HepG2 (cell line): ENCODE measurements around the gene DNAH8. TPM values are rescaled to one million over a fixed set of nuclear protein-coding genes. Genes with fewer than 3 reads are reported as not detected.

Experiments
- BCL6 ChIP-seq: IDR thresholded peaks from 2 replicates; pipeline ENCODE4 v1.6.1; 2016; ENCODE audit warnings: missing genetic modification reagents, missing compliant biosample characterization
- ELF3 ChIP-seq: IDR thresholded peaks from 2 replicates; pipeline ENCODE4 v1.6.1; 2016; ENCODE audit warnings: missing genetic modification reagents, missing compliant biosample characterization
- ETV5 ChIP-seq: IDR thresholded peaks from 2 replicates; pipeline ENCODE4 v1.6.1; 2018; ENCODE audit warnings: missing biosample characterization, missing genetic modification reagents, inconsistent platforms, borderline replicate concordance
- KDM5A ChIP-seq: fragments of 200-600 bp; sonication (generic); IDR thresholded peaks from 2 replicates; pipeline ENCODE4 v1.7.0; 2018; ENCODE audit warnings: antibody characterized with exemption, mild to moderate bottlenecking, low read length, borderline replicate concordance
- KLF11 ChIP-seq: IDR thresholded peaks from 2 replicates; pipeline ENCODE4 v1.6.1; 2016; ENCODE audit warnings: missing compliant biosample characterization
- PHB2 ChIP-seq: fragments of 450-650 bp; IDR thresholded peaks from 2 replicates; pipeline ENCODE4 v1.6.1; 2018; ENCODE audit not compliant: partially characterized antibody
- ZNF296 ChIP-seq: sonication (generic); formaldehyde crosslinking; conservative IDR thresholded peaks from 2 replicates; pipeline ENCODE4 v1.5.0; 2020; ENCODE audit warnings: mild to moderate bottlenecking, missing genetic modification reagents
- ZNF558 ChIP-seq: sonication (generic); formaldehyde crosslinking; IDR thresholded peaks from 2 replicates; pipeline ENCODE4 v1.9.0; 2022; ENCODE audit warnings: mild to moderate bottlenecking, missing genetic modification reagents, borderline replicate concordance
- ZNF724P ChIP-seq: sonication (generic); formaldehyde crosslinking; IDR thresholded peaks from 2 replicates; pipeline ENCODE4 v1.8.0; 2022; ENCODE audit warnings: missing genetic modification reagents, borderline replicate concordance
- polyA plus RNA-seq, 8 experiments: library from polyadenylated mRNA; depleted of rRNA in 3 of 8; stranded (reverse) in 7 of 8; unstranded in 1 of 8; fragments of >200 nt; fragmentation: Illumina TruSeq in 4 of 8; extraction: Trizol in 4 of 8; gene quantifications; 2 replicates each; pipeline versions ENCODE4 v1.2.1 to v1.2.3, GENCODE V29; 2011 to 2016; ENCODE audit warnings: low read depth in 4 of 8, missing spikeins in 1 of 8, mixed read lengths in 1 of 8; ENCODE audit not compliant: insufficient read depth in 1 of 8
- total RNA-seq, 5 experiments: library from RNA; depleted of rRNA; stranded (reverse); fragments of >200 nt; fragmentation: Illumina TruSeq; extraction: Trizol; gene quantifications; 2 replicates each; pipeline ENCODE4 v1.2.3, GENCODE V29; 2016; ENCODE audit warnings: low read depth in 1 of 5
- TF ChIP-seq, protein P1 (sequence below): sonication (generic); formaldehyde crosslinking; IDR thresholded peaks from 2 replicates; pipeline ENCODE4 v1.5.0; 2020; ENCODE audit warnings: missing genetic modification reagents, mild to moderate bottlenecking, borderline replicate concordance
- TF ChIP-seq, protein P2 (sequence below): IDR thresholded peaks from 2 replicates; pipeline ENCODE4 v1.6.1; 2016; ENCODE audit warnings: mild to moderate bottlenecking
- TF ChIP-seq, protein P3 (sequence below): sonication (generic); formaldehyde crosslinking; IDR thresholded peaks from 2 replicates; pipeline ENCODE4 v1.4.0; 2020; ENCODE audit warnings: mild to moderate bottlenecking, low read depth, missing genetic modification reagents
- TF ChIP-seq, protein P4 (sequence below): sonication (generic); formaldehyde crosslinking; IDR thresholded peaks from 2 replicates; pipeline ENCODE4 v1.8.0; 2022; ENCODE audit warnings: missing genetic modification reagents, mild to moderate bottlenecking, moderate library complexity, borderline replicate concordance
- TF ChIP-seq, protein P5 (sequence below): sonication (generic); formaldehyde crosslinking; IDR thresholded peaks from 2 replicates; pipeline ENCODE4 v1.8.1; 2022; ENCODE audit warnings: low read depth, mild to moderate bottlenecking, missing genetic modification reagents
- TF ChIP-seq, protein P6 (sequence below): sonication (generic); formaldehyde crosslinking; IDR thresholded peaks from 2 replicates; pipeline ENCODE4 v1.4.0; 2020; ENCODE audit warnings: mild to moderate bottlenecking, missing genetic modification reagents

The DNAH8 gene
- total and polyA plus RNA-seq, 2 of the 13 experiments (the other 11 are each of a cell fraction or from before 2014, with no cell fraction given) = not detected

DNA sequence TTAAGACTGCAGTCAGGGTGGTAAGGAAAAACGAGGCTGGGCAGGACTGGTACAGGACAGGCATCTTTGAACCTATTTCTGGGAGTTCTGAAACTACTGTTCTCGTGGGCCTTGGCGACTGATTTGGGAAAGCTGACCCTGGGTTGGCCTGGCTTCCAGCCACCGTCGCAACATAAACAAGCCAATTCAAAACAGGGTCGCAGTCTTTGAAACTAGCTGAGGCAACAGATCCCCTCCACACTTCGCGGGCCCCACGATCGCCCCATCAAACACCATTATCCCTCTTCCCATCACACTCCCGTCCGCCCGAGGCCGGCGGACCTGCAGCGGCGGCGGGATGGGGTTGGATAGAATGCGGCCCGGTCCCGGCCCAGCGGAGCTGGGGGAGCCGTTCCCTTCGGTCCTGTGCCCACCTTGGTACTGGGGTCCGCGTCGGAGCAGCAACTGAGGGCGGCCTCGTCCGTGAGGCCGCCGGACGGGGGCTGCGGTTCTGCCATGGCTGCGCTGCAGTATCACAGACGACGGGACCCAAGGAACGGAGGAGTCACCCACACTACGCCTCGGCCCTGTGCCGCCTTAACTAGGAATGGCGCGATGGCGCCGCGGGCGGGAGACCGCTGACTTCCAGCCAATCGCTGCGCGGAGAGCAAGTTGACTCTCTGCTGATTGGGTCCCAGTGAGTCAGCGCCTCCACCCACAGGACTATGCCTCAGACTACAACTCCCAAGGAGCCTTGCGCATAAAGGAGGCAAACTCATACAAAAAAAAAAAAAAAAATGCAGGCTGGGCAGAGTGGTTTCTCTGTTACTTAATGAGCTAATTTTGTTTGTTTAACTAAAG, 12.3 kb upstream of the DNAH8 start, which contains the start of gene GLO1 (continued):
- TF ChIP-seq, protein P1, sequence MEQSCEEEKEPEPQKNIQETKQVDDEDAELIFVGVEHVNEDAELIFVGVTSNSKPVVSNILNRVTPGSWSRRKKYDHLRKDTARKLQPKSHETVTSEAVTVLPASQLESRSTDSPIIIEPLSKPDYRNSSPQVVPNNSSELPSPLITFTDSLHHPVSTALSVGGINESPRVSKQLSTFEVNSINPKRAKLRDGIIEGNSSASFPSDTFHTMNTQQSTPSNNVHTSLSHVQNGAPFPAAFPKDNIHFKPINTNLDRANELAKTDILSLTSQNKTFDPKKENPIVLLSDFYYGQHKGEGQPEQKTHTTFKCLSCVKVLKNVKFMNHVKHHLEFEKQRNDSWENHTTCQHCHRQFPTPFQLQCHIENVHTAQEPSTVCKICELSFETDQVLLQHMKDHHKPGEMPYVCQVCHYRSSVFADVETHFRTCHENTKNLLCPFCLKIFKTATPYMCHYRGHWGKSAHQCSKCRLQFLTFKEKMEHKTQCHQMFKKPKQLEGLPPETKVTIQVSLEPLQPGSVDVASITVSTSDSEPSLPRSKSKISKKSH (CRISPR knock-in tag) = peak; percentile 94; the same call in 1 of the 2 replicates
- TF ChIP-seq BCL6 (CRISPR knock-in tag) (no peak), PHB2 (no peak), KDM5A (0 out of 2 replicates have a peak, but pooled peaks have one; percentile 35), ZNF296 (CRISPR knock-in tag) (peak; percentile 79; the same call in 1 of the 2 replicates), KLF11 (CRISPR knock-in tag) (no peak), ETV5 (no peak; the same call in 1 of the 2 replicates), ZNF558 (CRISPR knock-in tag) (peak; percentile 53; the same call in 1 of the 2 replicates), ZNF724P (CRISPR knock-in tag) (peak; percentile 41; the same call in 1 of the 2 replicates), ELF3 (CRISPR knock-in tag) (peak; percentile 69)
- TF ChIP-seq, protein P2, sequence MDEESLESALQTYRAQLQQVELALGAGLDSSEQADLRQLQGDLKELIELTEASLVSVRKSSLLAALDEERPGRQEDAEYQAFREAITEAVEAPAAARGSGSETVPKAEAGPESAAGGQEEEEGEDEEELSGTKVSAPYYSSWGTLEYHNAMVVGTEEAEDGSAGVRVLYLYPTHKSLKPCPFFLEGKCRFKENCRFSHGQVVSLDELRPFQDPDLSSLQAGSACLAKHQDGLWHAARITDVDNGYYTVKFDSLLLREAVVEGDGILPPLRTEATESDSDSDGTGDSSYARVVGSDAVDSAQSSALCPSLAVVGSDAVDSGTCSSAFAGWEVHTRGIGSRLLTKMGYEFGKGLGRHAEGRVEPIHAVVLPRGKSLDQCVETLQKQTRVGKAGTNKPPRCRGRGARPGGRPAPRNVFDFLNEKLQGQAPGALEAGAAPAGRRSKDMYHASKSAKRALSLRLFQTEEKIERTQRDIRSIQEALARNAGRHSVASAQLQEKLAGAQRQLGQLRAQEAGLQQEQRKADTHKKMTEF (CRISPR knock-in tag) = peak; percentile 84; the same call in 1 of the 2 replicates
- TF ChIP-seq, protein P3, sequence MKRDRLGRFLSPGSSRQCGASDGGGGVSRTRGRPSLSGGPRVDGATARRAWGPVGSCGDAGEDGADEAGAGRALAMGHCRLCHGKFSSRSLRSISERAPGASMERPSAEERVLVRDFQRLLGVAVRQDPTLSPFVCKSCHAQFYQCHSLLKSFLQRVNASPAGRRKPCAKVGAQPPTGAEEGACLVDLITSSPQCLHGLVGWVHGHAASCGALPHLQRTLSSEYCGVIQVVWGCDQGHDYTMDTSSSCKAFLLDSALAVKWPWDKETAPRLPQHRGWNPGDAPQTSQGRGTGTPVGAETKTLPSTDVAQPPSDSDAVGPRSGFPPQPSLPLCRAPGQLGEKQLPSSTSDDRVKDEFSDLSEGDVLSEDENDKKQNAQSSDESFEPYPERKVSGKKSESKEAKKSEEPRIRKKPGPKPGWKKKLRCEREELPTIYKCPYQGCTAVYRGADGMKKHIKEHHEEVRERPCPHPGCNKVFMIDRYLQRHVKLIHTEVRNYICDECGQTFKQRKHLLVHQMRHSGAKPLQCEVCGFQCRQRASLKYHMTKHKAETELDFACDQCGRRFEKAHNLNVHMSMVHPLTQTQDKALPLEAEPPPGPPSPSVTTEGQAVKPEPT (CRISPR knock-in tag) = peak; percentile 100
- TF ChIP-seq, protein P4, sequence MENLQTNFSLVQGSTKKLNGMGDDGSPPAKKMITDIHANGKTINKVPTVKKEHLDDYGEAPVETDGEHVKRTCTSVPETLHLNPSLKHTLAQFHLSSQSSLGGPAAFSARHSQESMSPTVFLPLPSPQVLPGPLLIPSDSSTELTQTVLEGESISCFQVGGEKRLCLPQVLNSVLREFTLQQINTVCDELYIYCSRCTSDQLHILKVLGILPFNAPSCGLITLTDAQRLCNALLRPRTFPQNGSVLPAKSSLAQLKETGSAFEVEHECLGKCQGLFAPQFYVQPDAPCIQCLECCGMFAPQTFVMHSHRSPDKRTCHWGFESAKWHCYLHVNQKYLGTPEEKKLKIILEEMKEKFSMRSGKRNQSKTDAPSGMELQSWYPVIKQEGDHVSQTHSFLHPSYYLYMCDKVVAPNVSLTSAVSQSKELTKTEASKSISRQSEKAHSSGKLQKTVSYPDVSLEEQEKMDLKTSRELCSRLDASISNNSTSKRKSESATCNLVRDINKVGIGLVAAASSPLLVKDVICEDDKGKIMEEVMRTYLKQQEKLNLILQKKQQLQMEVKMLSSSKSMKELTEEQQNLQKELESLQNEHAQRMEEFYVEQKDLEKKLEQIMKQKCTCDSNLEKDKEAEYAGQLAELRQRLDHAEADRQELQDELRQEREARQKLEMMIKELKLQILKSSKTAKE (CRISPR knock-in tag) = no peak
- TF ChIP-seq, protein P5, sequence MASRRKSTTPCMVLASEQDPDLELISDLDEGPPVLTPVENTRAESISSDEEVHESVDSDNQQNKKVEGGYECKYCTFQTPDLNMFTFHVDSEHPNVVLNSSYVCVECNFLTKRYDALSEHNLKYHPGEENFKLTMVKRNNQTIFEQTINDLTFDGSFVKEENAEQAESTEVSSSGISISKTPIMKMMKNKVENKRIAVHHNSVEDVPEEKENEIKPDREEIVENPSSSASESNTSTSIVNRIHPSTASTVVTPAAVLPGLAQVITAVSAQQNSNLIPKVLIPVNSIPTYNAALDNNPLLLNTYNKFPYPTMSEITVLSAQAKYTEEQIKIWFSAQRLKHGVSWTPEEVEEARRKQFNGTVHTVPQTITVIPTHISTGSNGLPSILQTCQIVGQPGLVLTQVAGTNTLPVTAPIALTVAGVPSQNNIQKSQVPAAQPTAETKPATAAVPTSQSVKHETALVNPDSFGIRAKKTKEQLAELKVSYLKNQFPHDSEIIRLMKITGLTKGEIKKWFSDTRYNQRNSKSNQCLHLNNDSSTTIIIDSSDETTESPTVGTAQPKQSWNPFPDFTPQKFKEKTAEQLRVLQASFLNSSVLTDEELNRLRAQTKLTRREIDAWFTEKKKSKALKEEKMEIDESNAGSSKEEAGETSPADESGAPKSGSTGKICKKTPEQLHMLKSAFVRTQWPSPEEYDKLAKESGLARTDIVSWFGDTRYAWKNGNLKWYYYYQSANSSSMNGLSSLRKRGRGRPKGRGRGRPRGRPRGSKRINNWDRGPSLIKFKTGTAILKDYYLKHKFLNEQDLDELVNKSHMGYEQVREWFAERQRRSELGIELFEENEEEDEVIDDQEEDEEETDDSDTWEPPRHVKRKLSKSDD (CRISPR knock-in tag) = peak; percentile 83
- TF ChIP-seq, protein P6, sequence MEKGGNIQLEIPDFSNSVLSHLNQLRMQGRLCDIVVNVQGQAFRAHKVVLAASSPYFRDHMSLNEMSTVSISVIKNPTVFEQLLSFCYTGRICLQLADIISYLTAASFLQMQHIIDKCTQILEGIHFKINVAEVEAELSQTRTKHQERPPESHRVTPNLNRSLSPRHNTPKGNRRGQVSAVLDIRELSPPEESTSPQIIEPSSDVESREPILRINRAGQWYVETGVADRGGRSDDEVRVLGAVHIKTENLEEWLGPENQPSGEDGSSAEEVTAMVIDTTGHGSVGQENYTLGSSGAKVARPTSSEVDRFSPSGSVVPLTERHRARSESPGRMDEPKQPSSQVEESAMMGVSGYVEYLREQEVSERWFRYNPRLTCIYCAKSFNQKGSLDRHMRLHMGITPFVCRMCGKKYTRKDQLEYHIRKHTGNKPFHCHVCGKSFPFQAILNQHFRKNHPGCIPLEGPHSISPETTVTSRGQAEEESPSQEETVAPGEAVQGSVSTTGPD (CRISPR knock-in tag) = peak; percentile 56; the same call in 1 of the 2 replicates
